GM19351 (cell line): Measurements from ENCODE around the gene AAGAB.

ENCODE experiments used
- ATAC-seq: cut with Tn5 transposase; IDR thresholded peaks from one replicate; pipeline ENCODE4 v1.9.1; 2021; ENCODE audit warnings: mild to moderate bottlenecking, moderate library complexity; ENCODE audit not compliant: unreplicated experiment

The AAGAB gene

DNA sequence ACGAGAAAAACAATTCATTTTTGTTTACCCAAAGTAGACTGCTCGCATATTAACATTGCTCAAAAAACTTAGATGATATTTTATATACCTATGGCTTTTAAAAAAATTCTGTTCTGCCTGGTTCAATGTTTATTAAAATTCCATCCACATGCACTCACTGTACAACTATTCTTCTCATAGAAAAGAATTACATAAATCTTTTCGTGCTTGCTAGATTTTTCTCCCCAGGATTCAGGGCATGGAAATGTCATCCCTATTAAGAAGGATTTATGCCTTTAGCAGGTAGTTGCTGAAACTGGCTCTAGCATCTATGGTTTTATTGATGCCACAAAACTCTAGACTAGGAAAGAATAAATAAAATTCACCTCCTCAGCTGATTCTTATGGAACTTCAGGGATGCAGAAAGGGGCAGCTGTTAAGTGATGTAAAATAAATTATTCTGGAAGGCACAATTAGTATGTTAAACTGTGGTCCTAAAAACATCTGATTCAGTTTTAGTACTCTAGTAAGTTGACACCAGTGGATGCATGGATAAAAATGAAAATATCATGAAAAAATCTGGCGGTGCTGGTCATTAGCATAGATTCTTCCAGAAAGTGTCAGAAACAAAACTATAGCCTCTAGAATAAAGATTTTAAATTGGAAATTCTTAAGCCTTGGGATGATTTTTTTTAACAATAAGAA, 41.6 kb downstream of the AAGAB start:
- ATAC-seq: no peak

DNA sequence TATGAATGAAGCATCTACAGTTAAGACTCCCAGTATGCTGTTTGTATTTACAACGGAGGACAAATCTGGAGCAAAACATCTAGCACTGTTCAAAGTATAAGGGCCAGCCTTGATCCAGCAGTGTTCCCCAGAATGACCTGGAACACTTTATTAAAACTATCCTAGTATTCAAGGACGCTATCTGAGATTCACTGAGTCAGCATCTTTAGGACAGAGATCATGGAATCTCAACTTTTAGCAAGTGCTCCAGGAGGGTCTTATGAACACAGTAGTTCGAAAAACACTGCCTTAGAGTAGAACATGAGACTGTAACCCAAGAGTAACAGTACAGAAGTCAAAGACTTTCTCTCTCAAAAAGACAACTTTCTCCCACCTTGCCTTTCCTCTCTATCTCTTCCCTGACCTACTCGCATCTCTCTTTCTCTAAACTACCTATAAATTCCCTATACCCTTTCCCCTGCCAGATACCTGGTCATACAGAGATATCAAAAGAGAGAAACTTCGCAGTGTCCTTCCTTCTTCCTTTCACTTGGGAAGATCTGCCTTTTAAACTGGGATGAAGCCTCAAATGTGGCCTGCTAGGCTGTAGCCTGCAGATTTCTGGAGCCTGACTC, 43.8 kb downstream of the AAGAB start:
- no peak for ATAC-seq

GRCh38 chr15:67208396-67208795, 46.1 kb downstream of the AAGAB start:
- no peak for ATAC-seq

DNA sequence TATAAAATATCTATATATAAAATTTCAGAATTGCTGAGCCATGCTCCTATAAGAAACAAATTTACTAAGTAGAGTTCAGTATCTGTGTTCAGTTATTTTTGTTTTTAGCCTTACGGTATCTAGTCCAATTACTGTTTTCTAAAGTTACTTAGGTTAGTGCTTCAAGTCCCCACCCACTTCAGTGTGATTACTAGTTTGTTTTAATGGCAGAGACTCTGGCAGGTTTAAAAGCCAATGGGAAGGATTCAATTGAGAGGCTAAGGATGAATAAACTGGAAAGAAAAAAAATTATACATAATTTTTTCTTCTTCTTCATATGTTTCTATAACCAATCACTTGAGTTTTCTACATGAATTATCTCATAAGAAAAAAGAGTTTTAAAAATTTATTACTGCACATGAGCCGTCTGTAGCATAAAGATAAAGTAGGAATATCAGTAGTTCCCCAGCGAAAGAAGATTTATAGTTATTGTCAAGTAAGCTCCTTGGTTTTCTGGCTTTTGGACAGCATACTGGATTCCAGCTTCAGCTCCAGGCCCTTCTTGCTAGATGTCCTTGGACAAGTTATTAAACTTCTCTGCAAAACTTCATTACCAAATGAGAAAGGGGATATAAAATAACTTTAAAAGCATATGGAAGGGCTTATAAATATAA, 46.8 kb downstream of the AAGAB start:
- ATAC-seq: no peak

DNA sequence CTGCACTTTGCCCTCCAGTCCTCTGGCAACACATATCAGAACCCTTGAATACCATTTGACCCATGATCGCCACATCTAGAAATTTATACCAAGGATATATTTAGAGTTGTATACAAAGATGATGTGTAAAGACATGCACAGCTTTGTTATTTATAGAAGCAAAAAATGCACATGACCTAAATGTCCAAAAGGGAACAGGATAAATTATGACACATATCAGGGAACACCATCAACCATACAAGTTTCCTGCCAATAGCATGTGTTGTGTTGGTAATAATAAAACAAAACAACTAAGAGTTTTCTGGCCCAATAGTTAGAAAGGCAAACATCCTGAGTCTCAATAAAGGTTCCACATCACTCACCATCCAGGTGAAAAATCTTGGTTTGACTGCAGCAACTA, 51.5 kb downstream of the AAGAB start:
- no peak for ATAC-seq

DNA sequence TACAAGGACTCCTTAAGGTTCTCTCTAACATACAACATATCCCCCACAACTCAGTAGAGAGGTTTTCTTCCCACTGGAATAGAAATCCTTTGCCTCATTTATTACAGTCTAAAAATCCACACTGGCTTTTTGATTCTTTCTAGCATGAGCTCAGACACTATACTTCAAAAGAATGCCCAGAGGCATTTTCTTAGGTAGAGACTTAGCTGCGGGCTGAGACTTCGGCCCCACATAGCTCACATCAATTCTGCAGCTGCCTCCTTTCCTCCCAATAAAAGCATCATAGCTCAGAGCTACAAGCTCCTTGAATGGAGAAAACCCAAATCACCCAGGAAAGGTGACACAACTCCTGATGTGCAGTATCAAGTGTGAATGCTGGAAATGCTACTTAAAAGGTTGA, 52.4 kb downstream of the AAGAB start:
- no peak for ATAC-seq

- ATAC-seq: no peak
Observed at GRCh38 chr15:67201136-67201535, 53.3 kb downstream of the AAGAB start.

DNA sequence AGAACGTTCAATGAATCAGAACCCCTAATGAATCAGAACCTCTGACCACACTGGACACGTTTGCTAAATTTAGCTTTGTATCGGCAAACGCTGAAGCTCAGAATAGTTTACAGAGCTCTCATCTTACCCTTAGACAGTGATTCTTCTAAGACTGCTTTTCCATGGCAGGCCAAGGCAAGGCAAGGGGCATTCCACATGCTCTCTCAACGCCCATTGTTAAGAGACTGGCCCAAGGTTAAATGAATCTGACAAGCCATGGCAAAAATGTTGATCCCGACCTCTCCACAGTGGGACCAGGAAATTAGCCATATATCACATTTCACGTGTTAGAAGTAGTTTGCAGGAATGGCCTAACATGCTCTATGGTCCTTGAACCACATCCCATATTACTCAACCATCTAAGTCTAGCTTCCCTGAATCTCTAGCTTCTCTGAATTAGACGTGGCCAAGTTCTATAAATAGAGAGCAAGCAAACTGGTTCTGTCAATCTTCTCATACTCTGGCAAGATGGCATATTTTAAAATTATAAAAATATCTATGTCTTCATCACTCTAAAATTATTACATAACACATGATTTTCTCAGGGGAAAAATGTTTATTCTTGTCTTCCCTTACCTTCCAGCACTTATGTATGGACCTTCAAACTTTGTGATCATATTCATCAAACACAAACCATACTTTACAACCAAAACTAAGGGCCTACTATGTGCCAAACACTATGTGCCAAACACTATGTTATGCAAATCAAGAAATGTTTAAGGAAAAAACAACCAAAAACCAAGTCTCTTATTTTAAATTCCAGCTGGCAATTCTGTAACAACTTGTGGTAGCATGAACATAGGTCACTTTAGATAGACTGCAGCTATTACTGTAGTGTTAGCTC, 54.3 kb downstream of the AAGAB start:
- no peak for ATAC-seq

GRCh38 chr15:67199391-67199790, 55.1 kb downstream of the AAGAB start:
- ATAC-seq: no peak

DNA sequence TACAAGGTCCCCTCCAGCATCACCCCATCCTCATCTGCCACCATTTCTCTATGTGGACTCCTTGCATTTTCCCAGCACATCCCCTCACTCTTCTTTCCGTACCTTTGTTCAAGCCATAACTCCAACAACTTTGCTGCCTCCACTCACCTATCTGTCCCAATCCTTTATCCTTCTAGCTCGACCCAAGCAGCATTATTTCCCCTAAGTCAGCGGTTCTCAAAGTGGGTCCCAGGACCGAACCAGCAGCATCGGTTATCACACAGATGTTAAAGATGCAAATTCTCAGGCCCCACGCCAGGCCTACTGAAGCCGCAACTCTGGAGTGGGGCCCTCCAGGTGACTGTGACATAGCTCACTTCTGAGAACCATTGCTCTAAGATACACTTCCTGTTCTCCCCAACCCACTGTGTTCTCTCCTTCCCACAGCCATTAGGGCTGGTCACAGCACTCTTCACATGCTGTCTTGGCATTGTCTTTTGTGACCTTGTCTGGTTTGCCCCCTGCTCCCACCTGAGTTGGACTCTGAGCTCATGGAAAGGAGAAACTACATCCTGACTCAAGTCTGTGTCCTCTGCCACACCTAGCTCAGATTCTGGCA, 56.2 kb downstream of the AAGAB start:
- ATAC-seq: peak; percentile 95

DNA sequence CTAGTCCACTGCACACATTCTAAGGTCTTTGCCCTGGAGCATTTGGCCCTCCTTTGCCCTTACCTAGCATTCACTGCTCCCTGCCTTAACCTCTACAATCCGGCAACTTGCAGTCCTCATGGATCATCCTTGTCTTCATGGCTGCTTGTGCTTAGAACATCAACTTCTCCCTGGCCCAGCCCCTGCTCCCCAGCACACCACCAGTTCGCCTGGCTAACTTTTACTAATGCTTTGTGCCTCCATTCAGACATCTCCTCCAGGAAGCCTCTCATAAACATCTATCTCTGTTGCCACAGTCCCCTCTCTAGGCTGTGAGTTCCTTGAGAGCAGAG, 57.1 kb downstream of the AAGAB start:
- no peak for ATAC-seq

GRCh38 chr15:67196672-67197363, 57.6 kb downstream of the AAGAB start:
- no peak for ATAC-seq

- no peak for ATAC-seq
Observed at GRCh38 chr15:67196222-67196621, 58.2 kb downstream of the AAGAB start.

GRCh38 chr15:67195305-67195704, 59.2 kb downstream of the AAGAB start:
- no peak for ATAC-seq

GRCh38 chr15:67194171-67195114, 60.0 kb downstream of the AAGAB start:
- ATAC-seq: no peak

DNA sequence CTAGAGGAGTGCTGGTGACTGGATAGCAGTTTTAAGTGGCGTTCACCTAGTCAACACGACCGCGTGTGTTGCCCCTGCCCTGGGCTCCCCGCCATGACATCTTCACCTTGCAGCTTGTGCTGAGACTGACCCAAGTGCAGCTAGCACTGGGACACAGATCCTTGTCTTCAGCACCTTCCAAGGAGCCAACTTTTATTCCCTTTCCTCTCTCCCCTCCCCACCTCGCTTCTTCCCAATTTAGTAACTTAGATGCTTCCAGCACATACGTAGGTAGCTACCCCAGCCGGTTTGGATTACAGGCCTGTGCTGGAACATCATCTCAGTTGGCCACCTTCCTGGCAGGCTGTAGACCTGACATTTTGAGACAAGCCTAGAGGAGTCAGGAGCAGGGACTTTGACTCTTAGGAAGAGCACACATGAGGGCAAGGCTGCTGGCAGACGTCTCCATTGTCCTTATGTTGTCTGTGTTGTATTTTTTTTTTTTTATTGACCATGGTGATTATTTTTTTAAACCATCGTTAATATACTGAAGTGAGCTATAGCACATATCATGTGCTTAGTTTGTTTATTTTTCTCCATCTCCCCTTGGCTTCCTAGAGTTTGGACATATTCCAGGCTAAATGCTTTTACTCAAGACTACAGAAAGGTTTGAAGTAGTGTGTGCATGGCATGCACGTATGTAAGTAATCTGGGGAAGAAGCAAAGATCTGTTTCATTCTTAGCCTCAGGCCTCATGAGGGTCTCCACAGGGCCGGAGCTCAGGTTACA, 61.1 kb downstream of the AAGAB start:
- no peak for ATAC-seq

GRCh38 chr15:67192185-67192820, 62.2 kb downstream of the AAGAB start:
- no peak for ATAC-seq

GRCh38 chr15:67190813-67191212, 63.6 kb downstream of the AAGAB start:
- no peak for ATAC-seq
